ENCODE data around the gene NDRG3.
"Not testable (repeated sequence)": the region's sequence is repeated elsewhere in the genome, so short reads cannot be mapped to it uniquely, and the experiment has no call there.

NDRG3 gene

DNA sequence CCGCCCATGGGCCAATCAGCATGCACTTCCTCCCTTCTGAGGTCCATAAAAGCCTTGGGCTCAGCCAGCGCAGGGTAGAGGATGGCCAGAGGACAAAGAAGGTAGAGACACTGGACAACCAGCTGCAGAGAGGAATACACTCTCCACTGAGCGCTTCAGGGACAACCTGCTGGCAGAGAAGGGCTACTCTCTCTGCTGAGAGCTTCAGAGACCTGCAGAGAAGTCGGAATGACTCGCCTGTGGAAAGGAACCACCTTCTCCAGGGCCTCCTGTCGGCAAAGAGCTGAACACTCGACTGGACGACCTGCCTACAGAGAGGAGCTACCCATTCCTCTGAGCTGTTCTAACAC lies 68.5 kb downstream of the NDRG3 start:
- DNase-seq (ENCODE audit: extremely low read depth, low read depth) = no peak
- TF ChIP-seq, protein P1, sequence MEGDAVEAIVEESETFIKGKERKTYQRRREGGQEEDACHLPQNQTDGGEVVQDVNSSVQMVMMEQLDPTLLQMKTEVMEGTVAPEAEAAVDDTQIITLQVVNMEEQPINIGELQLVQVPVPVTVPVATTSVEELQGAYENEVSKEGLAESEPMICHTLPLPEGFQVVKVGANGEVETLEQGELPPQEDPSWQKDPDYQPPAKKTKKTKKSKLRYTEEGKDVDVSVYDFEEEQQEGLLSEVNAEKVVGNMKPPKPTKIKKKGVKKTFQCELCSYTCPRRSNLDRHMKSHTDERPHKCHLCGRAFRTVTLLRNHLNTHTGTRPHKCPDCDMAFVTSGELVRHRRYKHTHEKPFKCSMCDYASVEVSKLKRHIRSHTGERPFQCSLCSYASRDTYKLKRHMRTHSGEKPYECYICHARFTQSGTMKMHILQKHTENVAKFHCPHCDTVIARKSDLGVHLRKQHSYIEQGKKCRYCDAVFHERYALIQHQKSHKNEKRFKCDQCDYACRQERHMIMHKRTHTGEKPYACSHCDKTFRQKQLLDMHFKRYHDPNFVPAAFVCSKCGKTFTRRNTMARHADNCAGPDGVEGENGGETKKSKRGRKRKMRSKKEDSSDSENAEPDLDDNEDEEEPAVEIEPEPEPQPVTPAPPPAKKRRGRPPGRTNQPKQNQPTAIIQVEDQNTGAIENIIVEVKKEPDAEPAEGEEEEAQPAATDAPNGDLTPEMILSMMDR (IDR thresholded peaks at IDR 0.05; ENCODE audit: low read depth, low read length) = no peak

DNA sequence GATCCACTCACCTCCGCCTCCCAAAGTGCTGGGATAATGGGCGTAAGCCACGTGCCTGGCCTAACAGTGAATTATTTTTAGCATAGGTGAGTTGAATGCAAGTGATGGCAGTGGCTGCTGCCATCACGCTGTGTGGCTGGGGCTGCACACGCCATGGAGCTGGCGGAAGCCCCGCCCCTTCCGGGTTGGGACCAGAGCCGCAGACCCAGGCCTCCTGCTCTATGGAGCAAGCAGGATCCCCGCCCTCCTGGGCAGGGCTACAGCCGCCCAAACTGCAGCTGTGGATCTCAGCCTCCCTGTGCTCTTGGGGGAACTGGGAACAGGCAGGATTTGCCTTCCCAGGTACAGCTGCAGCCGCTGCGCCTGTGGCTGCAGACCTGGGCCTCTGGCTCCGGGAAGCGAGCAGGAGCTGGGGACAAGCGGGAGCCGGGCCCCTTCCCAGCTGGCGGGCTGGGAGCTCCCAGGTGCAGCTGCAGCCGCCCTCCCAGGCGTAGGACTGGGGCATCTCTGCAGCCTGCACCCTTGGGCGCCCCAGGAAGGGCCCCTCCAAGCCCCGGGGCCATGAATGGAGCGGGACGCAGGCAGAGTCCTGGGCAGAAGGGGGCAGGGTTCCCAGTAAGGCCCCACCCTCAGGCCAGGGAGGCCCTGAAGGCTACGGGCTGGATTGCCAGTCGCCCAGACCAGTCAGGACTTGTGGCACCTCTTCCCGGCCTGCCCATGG lies 69.0 kb downstream of the NDRG3 start:
- DNase-seq (ENCODE audit: extremely low read depth, low read depth) = no peak
- TF ChIP-seq, protein P1 (IDR thresholded peaks at IDR 0.05; ENCODE audit: low read depth, low read length) = no peak

DNA sequence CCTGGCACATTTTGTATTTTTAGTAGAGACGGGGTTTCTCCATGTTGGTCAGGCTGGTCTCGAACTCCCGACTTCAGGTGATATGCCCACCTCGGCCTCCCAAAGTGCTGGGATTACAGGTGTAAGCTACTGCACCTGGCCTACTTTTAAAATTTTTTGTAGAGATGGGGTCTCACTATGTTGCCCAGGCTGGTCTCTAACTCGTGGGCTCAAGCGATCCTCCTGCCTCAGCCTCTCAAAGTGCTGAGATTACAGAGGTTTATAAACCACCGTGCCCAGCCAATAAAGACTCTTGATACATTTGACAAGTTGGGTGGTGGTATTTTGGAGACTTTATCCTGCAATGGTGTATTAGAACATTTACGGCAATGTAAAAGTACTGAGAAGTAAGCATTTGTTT lies 70.3 kb downstream of the NDRG3 start:
- not testable (repeated sequence) for DNase-seq (ENCODE audit: extremely low read depth, low read depth)

DNA sequence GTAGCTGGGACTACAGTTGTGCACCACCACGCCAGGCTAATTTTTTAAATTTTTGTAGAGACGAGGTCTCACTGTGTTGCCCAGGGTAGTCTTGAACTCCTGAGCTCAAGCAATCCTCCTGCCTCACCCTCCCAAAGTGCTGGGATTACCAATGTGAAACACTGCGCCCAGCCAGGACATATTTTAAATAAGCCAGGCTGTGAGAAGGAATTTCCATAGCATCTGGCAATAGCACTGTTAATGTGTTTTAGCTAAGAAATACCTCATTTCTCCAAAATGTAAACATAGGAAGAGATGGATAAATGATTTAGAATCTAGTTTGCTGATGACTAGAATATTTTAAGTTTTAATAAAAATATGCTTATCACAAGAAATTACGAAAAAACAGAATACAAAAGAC lies 72.9 kb downstream of the NDRG3 start:
- TF ChIP-seq, protein P1 (IDR thresholded peaks at IDR 0.05; ENCODE audit: low read depth, low read length) = no peak
- DNase-seq (ENCODE audit: extremely low read depth, low read depth) = no peak

DNA sequence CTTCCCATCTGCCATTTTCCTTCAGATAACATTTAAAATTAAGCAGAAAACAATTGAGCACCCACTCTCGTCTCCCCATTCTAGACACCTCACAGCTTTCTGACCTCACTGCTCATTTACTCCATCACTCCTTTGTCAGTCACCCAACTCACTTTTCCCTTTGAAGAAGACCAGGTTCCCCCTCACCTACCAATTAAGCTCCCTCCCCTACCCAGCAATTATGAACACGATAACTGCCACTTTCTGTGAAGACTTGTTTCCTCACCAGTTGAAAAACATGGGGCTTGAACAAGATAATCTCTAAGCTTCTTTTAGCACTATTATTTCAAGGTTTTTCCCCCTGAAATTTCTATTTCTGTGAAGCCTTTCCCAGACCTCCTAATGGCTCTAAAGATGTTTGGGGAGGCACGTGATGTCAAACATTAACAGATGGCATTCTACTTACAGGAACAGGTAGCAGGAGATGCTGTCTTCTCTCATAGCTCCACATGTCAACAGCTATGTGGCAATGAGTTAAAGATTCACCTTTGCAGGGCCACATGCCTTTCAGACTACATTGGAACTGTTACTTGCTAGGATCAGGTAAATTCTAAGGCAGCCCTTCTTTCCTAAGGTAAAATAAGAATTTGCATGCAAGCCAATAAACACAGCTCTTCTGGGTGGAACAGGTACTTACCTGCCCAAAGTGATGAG lies 75.1 kb downstream of the NDRG3 start:
- TF ChIP-seq, protein P1 (IDR thresholded peaks at IDR 0.05; ENCODE audit: low read depth, low read length) = no peak
- DNase-seq (ENCODE audit: extremely low read depth, low read depth) = no peak

DNA sequence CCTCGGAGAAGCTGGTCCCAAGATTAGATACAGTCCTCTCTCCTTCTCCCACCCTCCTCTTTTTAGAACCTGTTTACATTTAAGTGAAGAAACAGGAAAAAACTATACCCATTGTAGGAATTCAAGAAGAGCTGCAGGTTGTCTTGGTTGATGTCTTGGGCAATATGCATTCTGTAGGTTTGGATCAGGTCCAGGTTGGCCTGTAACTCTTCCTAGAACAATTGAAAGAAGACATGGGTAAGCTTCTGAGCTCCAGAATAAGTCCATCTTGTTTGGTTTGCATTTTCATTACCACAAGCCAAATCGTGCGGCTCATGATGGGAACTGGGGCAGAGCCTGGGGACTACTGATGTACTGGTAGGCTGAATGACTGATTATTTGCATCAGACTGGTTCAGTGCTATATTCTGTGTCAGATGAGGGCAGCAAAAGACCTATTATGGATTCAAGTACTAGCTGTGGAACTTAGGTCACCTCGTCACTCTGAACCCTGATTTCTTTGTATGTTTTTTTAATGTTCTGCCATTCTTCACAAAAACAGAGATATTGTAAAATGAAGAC lies 79.6 kb downstream of the NDRG3 start:
- no peak for DNase-seq (ENCODE audit: extremely low read depth, low read depth)
- TF ChIP-seq, protein P1 (IDR thresholded peaks at IDR 0.05; ENCODE audit: low read depth, low read length) = peak; percentile 15

DNA sequence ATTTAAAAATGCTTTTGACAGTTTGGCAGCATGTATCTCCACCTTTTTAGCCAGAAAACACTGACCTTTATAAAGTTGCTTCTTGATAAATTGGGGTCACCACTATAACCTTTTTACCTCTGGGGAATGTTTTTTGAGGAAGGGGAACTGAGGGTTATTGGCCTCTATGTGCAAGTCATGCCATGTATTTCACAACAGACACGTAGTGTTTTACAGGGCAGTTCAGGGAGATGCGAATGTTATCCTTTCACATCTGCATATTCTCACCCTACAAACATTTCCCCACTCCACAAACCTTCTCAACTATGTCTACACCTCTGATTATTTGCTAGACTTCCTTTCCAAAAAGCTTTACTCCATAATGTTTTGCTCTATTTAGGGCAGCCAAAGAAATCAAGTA lies 82.9 kb downstream of the NDRG3 start:
- no peak for DNase-seq (ENCODE audit: extremely low read depth, low read depth)
- TF ChIP-seq, protein P1 (IDR thresholded peaks at IDR 0.05; ENCODE audit: low read depth, low read length) = no peak
